ENCODE measurements around the gene C20orf202. TPM values are rescaled to one million over a fixed set of nuclear protein-coding genes. Genes with fewer than 3 reads are reported as not detected.

Gene C20orf202
- total RNA-seq, 1 experiment from 2014 or later: 0.22 TPM

DNA sequence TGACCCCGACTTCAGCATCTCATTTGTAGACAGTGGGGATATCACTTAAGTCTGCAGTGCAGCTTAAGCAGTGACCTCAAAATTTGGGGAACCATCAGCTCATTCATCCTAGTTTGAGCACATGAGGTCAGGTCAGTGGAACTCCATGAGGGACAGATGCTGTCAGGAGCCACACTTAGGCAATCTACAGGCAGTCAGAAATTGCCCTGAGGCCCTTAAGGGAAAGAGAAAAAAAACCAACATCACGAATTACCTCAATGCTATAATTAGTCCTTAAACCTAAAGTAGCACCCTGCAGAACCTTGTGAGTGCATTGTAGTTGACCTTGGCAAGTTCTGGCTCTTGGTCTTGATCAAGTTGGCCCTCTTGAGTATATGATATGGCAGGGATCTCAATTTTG, 39.6 kb upstream of the C20orf202 start (continued):
- TF ChIP-seq, protein P1, sequence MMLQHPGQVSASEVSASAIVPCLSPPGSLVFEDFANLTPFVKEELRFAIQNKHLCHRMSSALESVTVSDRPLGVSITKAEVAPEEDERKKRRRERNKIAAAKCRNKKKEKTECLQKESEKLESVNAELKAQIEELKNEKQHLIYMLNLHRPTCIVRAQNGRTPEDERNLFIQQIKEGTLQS (CRISPR knock-in tag; conservative IDR thresholded peaks at IDR 0.05): no peak
- TF ChIP-seq RORB (CRISPR knock-in tag; IDR thresholded peaks at IDR 0.05) (no peak), FOXP1 (CRISPR knock-in tag; IDR thresholded peaks at IDR 0.05; ENCODE audit: borderline replicate concordance) (no peak), NFATC4 (CRISPR knock-in tag; IDR thresholded peaks at IDR 0.05) (no peak), FOXJ3 (CRISPR knock-in tag; IDR thresholded peaks at IDR 0.05; ENCODE audit: borderline replicate concordance) (no peak), ZNF671 (CRISPR knock-in tag; IDR thresholded peaks at IDR 0.05) (no peak), ETV6 (CRISPR knock-in tag; IDR thresholded peaks at IDR 0.05) (no peak)
- TF ChIP-seq, protein P2, sequence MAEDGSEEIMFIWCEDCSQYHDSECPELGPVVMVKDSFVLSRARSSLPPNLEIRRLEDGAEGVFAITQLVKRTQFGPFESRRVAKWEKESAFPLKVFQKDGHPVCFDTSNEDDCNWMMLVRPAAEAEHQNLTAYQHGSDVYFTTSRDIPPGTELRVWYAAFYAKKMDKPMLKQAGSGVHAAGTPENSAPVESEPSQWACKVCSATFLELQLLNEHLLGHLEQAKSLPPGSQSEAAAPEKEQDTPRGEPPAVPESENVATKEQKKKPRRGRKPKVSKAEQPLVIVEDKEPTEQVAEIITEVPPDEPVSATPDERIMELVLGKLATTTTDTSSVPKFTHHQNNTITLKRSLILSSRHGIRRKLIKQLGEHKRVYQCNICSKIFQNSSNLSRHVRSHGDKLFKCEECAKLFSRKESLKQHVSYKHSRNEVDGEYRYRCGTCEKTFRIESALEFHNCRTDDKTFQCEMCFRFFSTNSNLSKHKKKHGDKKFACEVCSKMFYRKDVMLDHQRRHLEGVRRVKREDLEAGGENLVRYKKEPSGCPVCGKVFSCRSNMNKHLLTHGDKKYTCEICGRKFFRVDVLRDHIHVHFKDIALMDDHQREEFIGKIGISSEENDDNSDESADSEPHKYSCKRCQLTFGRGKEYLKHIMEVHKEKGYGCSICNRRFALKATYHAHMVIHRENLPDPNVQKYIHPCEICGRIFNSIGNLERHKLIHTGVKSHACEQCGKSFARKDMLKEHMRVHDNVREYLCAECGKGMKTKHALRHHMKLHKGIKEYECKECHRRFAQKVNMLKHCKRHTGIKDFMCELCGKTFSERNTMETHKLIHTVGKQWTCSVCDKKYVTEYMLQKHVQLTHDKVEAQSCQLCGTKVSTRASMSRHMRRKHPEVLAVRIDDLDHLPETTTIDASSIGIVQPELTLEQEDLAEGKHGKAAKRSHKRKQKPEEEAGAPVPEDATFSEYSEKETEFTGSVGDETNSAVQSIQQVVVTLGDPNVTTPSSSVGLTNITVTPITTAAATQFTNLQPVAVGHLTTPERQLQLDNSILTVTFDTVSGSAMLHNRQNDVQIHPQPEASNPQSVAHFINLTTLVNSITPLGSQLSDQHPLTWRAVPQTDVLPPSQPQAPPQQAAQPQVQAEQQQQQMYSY (CRISPR knock-in tag; IDR thresholded peaks at IDR 0.05): no peak
- TF ChIP-seq, protein P3, sequence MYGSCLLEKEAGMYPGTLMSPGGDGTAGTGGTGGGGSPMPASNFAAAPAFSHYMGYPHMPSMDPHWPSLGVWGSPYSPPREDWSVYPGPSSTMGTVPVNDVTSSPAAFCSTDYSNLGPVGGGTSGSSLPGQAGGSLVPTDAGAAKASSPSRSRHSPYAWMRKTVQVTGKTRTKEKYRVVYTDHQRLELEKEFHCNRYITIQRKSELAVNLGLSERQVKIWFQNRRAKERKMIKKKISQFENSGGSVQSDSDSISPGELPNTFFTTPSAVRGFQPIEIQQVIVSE (CRISPR knock-in tag; IDR thresholded peaks at IDR 0.05; ENCODE audit: borderline replicate concordance): no peak
- TF ChIP-seq, protein P4, sequence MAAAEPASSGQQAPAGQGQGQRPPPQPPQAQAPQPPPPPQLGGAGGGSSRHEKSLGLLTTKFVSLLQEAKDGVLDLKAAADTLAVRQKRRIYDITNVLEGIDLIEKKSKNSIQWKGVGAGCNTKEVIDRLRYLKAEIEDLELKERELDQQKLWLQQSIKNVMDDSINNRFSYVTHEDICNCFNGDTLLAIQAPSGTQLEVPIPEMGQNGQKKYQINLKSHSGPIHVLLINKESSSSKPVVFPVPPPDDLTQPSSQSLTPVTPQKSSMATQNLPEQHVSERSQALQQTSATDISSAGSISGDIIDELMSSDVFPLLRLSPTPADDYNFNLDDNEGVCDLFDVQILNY (CRISPR knock-in tag; IDR thresholded peaks at IDR 0.05): no peak

DNA sequence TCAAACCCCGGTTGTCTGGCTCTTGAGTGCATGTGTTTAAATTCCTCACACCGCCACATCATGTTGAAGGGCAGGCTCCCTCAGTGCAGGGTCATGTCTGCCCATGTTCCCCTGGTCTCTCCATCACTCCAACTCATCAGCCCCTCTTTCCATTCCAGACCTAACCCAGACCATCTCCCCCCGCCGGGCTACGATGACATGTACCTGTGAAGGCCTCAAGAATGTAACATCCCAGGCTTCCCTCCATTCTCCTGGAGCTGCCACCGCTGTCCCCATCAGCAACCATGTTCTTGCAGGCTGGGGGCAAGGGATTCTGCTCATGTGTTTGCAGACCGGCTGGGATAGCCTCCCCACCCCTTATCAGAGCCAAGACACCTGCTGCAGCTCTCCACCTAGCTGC, 38.4 kb upstream of the C20orf202 start:
- POLR2A ChIA-PET: no interaction called here
- H3K4me3 Mint-ChIP-seq: no peak overlapping the region
- H3K36me3 Mint-ChIP-seq: peaks cover 66% of the 10 kb centered on the region
- ATAC-seq: no peak
- no peaks in the 10 kb centered on the region for H3K27me3 Mint-ChIP-seq (ENCODE audit: low read depth)
- TF ChIP-seq FOXJ3 (CRISPR knock-in tag; IDR thresholded peaks at IDR 0.05; ENCODE audit: borderline replicate concordance): no peak
- TF ChIP-seq GRHL2 (CRISPR knock-in tag; IDR thresholded peaks at IDR 0.05; ENCODE audit: insufficient replicate concordance, severe bottlenecking): no peak
- no peak for TF ChIP-seq ZNF423 (CRISPR knock-in tag; IDR thresholded peaks at IDR 0.05)
- TF ChIP-seq, protein P5, sequence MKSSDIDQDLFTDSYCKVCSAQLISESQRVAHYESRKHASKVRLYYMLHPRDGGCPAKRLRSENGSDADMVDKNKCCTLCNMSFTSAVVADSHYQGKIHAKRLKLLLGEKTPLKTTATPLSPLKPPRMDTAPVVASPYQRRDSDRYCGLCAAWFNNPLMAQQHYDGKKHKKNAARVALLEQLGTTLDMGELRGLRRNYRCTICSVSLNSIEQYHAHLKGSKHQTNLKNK (CRISPR knock-in tag; IDR thresholded peaks at IDR 0.05): no peak
- no peak for TF ChIP-seq EMX1 (CRISPR knock-in tag; IDR thresholded peaks at IDR 0.05)
- TF ChIP-seq MXD4 (CRISPR knock-in tag; IDR thresholded peaks at IDR 0.05; ENCODE audit: borderline replicate concordance): no peak
- no peak for TF ChIP-seq NFATC4 (CRISPR knock-in tag; IDR thresholded peaks at IDR 0.05)
- TF ChIP-seq ELF4 (CRISPR knock-in tag; IDR thresholded peaks at IDR 0.05; ENCODE audit: low read depth): no peak
- no peak for TF ChIP-seq SMAD3 (CRISPR knock-in tag; IDR thresholded peaks at IDR 0.05; ENCODE audit: borderline replicate concordance)
- no peak overlapping the region for H3K27ac Mint-ChIP-seq
- CTCF ChIA-PET: interaction anchor here (0.9 kb wide), 1 partner anchor 48 kb away, joined by 4 read pairs; no protein-coding TSS in a partner anchor
- DNase-seq (ENCODE audit: low spot score): no peak
- no peaks in the 10 kb centered on the region for H3K9me3 Mint-ChIP-seq
- no peaks in the 10 kb centered on the region for H3K4me1 Mint-ChIP-seq

DNA sequence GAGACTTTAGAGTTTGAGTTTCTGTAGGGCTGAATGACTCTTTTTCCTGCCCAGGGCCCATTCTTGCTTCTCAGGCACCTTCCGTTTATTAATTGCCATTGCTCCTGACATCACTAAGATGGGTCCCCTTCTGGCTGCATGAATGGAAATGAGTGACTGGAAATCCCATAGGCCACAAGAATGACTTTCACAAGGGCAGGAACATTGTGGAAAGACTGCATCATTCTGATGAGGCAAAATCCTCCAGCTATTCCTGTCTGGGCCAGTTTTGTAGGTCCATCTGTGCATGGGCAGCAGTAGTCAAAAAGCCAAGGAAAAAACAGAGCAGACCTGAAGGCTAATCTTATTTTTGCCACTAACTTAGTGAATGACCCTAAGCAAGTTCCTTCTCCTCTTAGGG, 37.7 kb upstream of the C20orf202 start:
- POLR2A ChIA-PET: no interaction called here
- DNase-seq (ENCODE audit: low spot score): no peak
- Mint-ChIP-seq H3K27ac (no peak overlapping the region), H3K27me3 (ENCODE audit: low read depth) (no peaks in the 10 kb centered on the region), H3K4me1 (no peaks in the 10 kb centered on the region), H3K9me3 (no peaks in the 10 kb centered on the region), H3K4me3 (no peak overlapping the region), H3K36me3 (peaks cover 67% of the 10 kb centered on the region)
- CTCF ChIA-PET: no interaction called here
- no peak for ATAC-seq
- TF ChIP-seq TP53 (CRISPR knock-in tag; IDR thresholded peaks at IDR 0.05): no peak
- TF ChIP-seq TEAD1 (CRISPR knock-in tag; IDR thresholded peaks at IDR 0.05): no peak

Measured in WTC11 (cell line).